ENCODE data around the gene VWA7. TPM values are rescaled to one million over a fixed set of nuclear protein-coding genes. Genes with fewer than 3 reads are reported as not detected.

Gene VWA7
- total RNA-seq, 1 donor from 2014 or later, result 1.0 TPM

GRCh38 chr6:31723980-31724691 lies 53.0 kb downstream of the VWA7 start:
- Histone ChIP-seq H3K4me3 (ENCODE audit: low read length in 3 of 3) (no peak overlapping the region), H3K36me3 (ENCODE audit: control insufficient read depth in 3 of 3, insufficient read depth in 3 of 3, low read length in 3 of 3) (peaks cover 9 to 15% (median 10%) of the 10 kb centered on the region in 3 donors), H3K9ac (ENCODE audit: low read depth in 1 of 3, low read length in 3 of 3) (no peak overlapping the region), H3K27me3 (ENCODE audit: control insufficient read depth in 3 of 3, insufficient read depth in 3 of 3, low read length in 3 of 3) (no peaks in the 10 kb centered on the region), H3K4me1 (ENCODE audit: control insufficient read depth in 3 of 3, insufficient read depth in 3 of 3, low read length in 3 of 3) (peaks cover 8 to 11% (median 11%) of the 10 kb centered on the region in 3 donors), H3K27ac (ENCODE audit: low read depth, low read length) (no peak overlapping the region), H3K9me3 (ENCODE audit: control insufficient read depth in 3 of 3, low read length in 3 of 3) (no peaks in the 10 kb centered on the region)

GRCh38 chr6:31723245-31723979 lies 53.7 kb downstream of the VWA7 start, which contains the start of gene MPIG6B:
Gene MPIG6B, plus strand, starts transcription at chr6:31723373. Its CDS starts 11 bp downstream, at chr6:31723384.
- no peak within 1 kb of the TSS for H3K9ac ChIP-seq (ENCODE audit: low read depth in 1 of 3, low read length in 3 of 3)
- H3K9me3 ChIP-seq (ENCODE audit: control insufficient read depth in 3 of 3, low read length in 3 of 3), result no peaks in the 10 kb centered on the region
- no peak within 1 kb of the TSS for H3K4me3 ChIP-seq (ENCODE audit: low read length in 3 of 3)
- no peak within 1 kb of the TSS for H3K27ac ChIP-seq (ENCODE audit: low read depth, low read length)
- H3K36me3 ChIP-seq (ENCODE audit: control insufficient read depth in 3 of 3, insufficient read depth in 3 of 3, low read length in 3 of 3), result peaks cover 9 to 15% (median 10%) of the 10 kb centered on the region in 3 donors
- H3K27me3 ChIP-seq (ENCODE audit: control insufficient read depth in 3 of 3, insufficient read depth in 3 of 3, low read length in 3 of 3), result no peaks in the 10 kb centered on the region
- H3K4me1 ChIP-seq (ENCODE audit: control insufficient read depth in 3 of 3, insufficient read depth in 3 of 3, low read length in 3 of 3), result peaks cover under 1 to 4% (median 4%) of the 10 kb centered on the region in 3 donors

- H3K27me3 ChIP-seq (ENCODE audit: control insufficient read depth in 3 of 3, insufficient read depth in 3 of 3, low read length in 3 of 3), result no peaks in the 10 kb centered on the region
- H3K36me3 ChIP-seq (ENCODE audit: control insufficient read depth in 3 of 3, insufficient read depth in 3 of 3, low read length in 3 of 3), result peaks cover 6 to 13% (median 9%) of the 10 kb centered on the region in 3 donors
- H3K9me3 ChIP-seq (ENCODE audit: control insufficient read depth in 3 of 3, low read length in 3 of 3), result no peaks in the 10 kb centered on the region
- no peaks in the 10 kb centered on the region for H3K4me1 ChIP-seq (ENCODE audit: control insufficient read depth in 3 of 3, insufficient read depth in 3 of 3, low read length in 3 of 3)
- no peak overlapping the region for H3K27ac ChIP-seq (ENCODE audit: low read depth, low read length)
- H3K4me3 ChIP-seq (ENCODE audit: low read length in 3 of 3), result no peak overlapping the region
- no peak overlapping the region for H3K9ac ChIP-seq (ENCODE audit: low read depth in 1 of 3, low read length in 3 of 3)
These were observed 55.0 kb downstream of the VWA7 start for GRCh38 chr6:31722173-31722572.

GRCh38 chr6:31721351-31722020 lies 55.6 kb downstream of the VWA7 start, which contains the start of gene LY6G6C:
Gene LY6G6C, minus strand, starts transcription at chr6:31721746. Its CDS starts 67 bp downstream, at chr6:31721679.
- Histone ChIP-seq H3K9ac (ENCODE audit: low read depth in 1 of 3, low read length in 3 of 3) (no peak within 1 kb of the TSS), H3K4me1 (ENCODE audit: control insufficient read depth in 3 of 3, insufficient read depth in 3 of 3, low read length in 3 of 3) (no peaks in the 10 kb centered on the region), H3K9me3 (ENCODE audit: control insufficient read depth in 3 of 3, low read length in 3 of 3) (no peaks in the 10 kb centered on the region), H3K36me3 (ENCODE audit: control insufficient read depth in 3 of 3, insufficient read depth in 3 of 3, low read length in 3 of 3) (peaks cover 2 to 7% (median 6%) of the 10 kb centered on the region in 3 donors), H3K27me3 (ENCODE audit: control insufficient read depth in 3 of 3, insufficient read depth in 3 of 3, low read length in 3 of 3) (no peaks in the 10 kb centered on the region), H3K27ac (ENCODE audit: low read depth, low read length) (no peak within 1 kb of the TSS), H3K4me3 (ENCODE audit: low read length in 3 of 3) (no peak within 1 kb of the TSS)

GRCh38 chr6:31720196-31720770 lies 56.8 kb downstream of the VWA7 start:
- H3K9ac ChIP-seq (ENCODE audit: low read depth in 1 of 3, low read length in 3 of 3), result no peak overlapping the region
- H3K27ac ChIP-seq (ENCODE audit: low read depth, low read length), result no peak overlapping the region

GRCh38 chr6:31719001-31719400 lies 58.1 kb downstream of the VWA7 start:
- Histone ChIP-seq H3K9me3 (ENCODE audit: control insufficient read depth in 3 of 3, low read length in 3 of 3) (no peaks in the 10 kb centered on the region), H3K4me3 (ENCODE audit: low read length in 3 of 3) (no peak overlapping the region), H3K4me1 (ENCODE audit: control insufficient read depth in 3 of 3, insufficient read depth in 3 of 3, low read length in 3 of 3) (peaks cover 0 to 5% (median 0%) of the 10 kb centered on the region in 3 donors), H3K9ac (ENCODE audit: low read depth in 1 of 3, low read length in 3 of 3) (no peak overlapping the region), H3K36me3 (ENCODE audit: control insufficient read depth in 3 of 3, insufficient read depth in 3 of 3, low read length in 3 of 3) (no peaks in the 10 kb centered on the region), H3K27ac (ENCODE audit: low read depth, low read length) (no peak overlapping the region), H3K27me3 (ENCODE audit: control insufficient read depth in 3 of 3, insufficient read depth in 3 of 3, low read length in 3 of 3) (no peaks in the 10 kb centered on the region)

More at GRCh38 chr6:31720196-31720770, 56.8 kb downstream of the VWA7 start:
- Histone ChIP-seq H3K4me3 (ENCODE audit: low read length in 3 of 3) (no peak overlapping the region), H3K36me3 (ENCODE audit: control insufficient read depth in 3 of 3, insufficient read depth in 3 of 3, low read length in 3 of 3) (no peaks in the 10 kb centered on the region), H3K27me3 (ENCODE audit: control insufficient read depth in 3 of 3, insufficient read depth in 3 of 3, low read length in 3 of 3) (no peaks in the 10 kb centered on the region), H3K4me1 (ENCODE audit: control insufficient read depth in 3 of 3, insufficient read depth in 3 of 3, low read length in 3 of 3) (peaks cover 0 to under 1% (median 0%) of the 10 kb centered on the region in 3 donors), H3K9me3 (ENCODE audit: control insufficient read depth in 3 of 3, low read length in 3 of 3) (no peaks in the 10 kb centered on the region)

GRCh38 chr6:31718265-31718664 lies 58.9 kb downstream of the VWA7 start:
- Histone ChIP-seq H3K27ac (ENCODE audit: low read depth, low read length) (no peak overlapping the region), H3K4me1 (ENCODE audit: control insufficient read depth in 3 of 3, insufficient read depth in 3 of 3, low read length in 3 of 3) (peaks cover 0 to 5% (median 0%) of the 10 kb centered on the region in 3 donors), H3K36me3 (ENCODE audit: control insufficient read depth in 3 of 3, insufficient read depth in 3 of 3, low read length in 3 of 3) (no peaks in the 10 kb centered on the region), H3K9me3 (ENCODE audit: control insufficient read depth in 3 of 3, low read length in 3 of 3) (no peaks in the 10 kb centered on the region), H3K4me3 (ENCODE audit: low read length in 3 of 3) (no peak overlapping the region), H3K9ac (ENCODE audit: low read depth in 1 of 3, low read length in 3 of 3) (no peak overlapping the region), H3K27me3 (ENCODE audit: control insufficient read depth in 3 of 3, insufficient read depth in 3 of 3, low read length in 3 of 3) (no peaks in the 10 kb centered on the region)

GRCh38 chr6:31717499-31718222 lies 59.5 kb downstream of the VWA7 start:
- H3K4me3 ChIP-seq (ENCODE audit: low read length in 3 of 3), result no peak overlapping the region
- H3K27me3 ChIP-seq (ENCODE audit: control insufficient read depth in 3 of 3, insufficient read depth in 3 of 3, low read length in 3 of 3), result no peaks in the 10 kb centered on the region
- no peak overlapping the region for H3K9ac ChIP-seq (ENCODE audit: low read depth in 1 of 3, low read length in 3 of 3)
- H3K36me3 ChIP-seq (ENCODE audit: control insufficient read depth in 3 of 3, insufficient read depth in 3 of 3, low read length in 3 of 3), result no peaks in the 10 kb centered on the region
- H3K4me1 ChIP-seq (ENCODE audit: control insufficient read depth in 3 of 3, insufficient read depth in 3 of 3, low read length in 3 of 3), result peaks cover 0 to 5% (median 0%) of the 10 kb centered on the region in 3 donors
- H3K27ac ChIP-seq (ENCODE audit: low read depth, low read length), result no peak overlapping the region
- no peaks in the 10 kb centered on the region for H3K9me3 ChIP-seq (ENCODE audit: control insufficient read depth in 3 of 3, low read length in 3 of 3)

Data from skeletal muscle tissue (tissue), 4 donors.